WERI-Rb-1 (cell line): Measurements from ENCODE around the gene ADAM15.

Source experiments
- DNase-seq: peaks from one replicate; pipeline ENCODE4 v3.0.0-alpha.2; 2020
- H3K27ac ChIP-seq: fragments of 250-450 bp; sonication (Bioruptor Pico); 2 replicates; pipeline ENCODE4 v1.5.1; 2020; ENCODE audit warnings: mild to moderate bottlenecking, moderate library complexity
- H3K27me3 ChIP-seq: fragments of 250-450 bp; sonication (Bioruptor Pico); 2 replicates; pipeline ENCODE4 v1.5.1; 2021; ENCODE audit warnings: mild to moderate bottlenecking, low read depth, moderate library complexity; ENCODE audit not compliant: insufficient read depth, severe bottlenecking
- H3K36me3 ChIP-seq: fragments of 250-450 bp; sonication (Bioruptor Pico); 2 replicates; pipeline ENCODE4 v1.5.1; 2020; ENCODE audit warnings: mild to moderate bottlenecking, moderate library complexity
- H3K4me3 ChIP-seq: 2 replicates; pipeline ENCODE4 v1.5.1; 2011; ENCODE audit warnings: low read depth, mild to moderate bottlenecking, control low read depth, low read length
- H3K9me3 ChIP-seq: fragments of 250-450 bp; sonication (Bioruptor Pico); 2 replicates; pipeline ENCODE4 v1.5.1; 2021; ENCODE audit warnings: mild to moderate bottlenecking, moderate library complexity; ENCODE audit not compliant: severe bottlenecking
- CTCF ChIP-seq: IDR thresholded peaks from 2 replicates; pipeline ENCODE4 v1.5.1; 2011; ENCODE audit warnings: low read depth, mild to moderate bottlenecking, control low read depth, inconsistent platforms, low read length

Gene ADAM15

GRCh38 chr1:155003227-155003765 is 47.8 kb upstream of the ADAM15 start:
- H3K27ac ChIP-seq = peak overlapping the region; percentile 75

GRCh38 chr1:155003766-155004351 is 47.3 kb upstream of the ADAM15 start:
- Histone ChIP-seq H3K27ac (peak overlapping the region; percentile 75), H3K27me3 (no peaks in the 10 kb centered on the region), H3K36me3 (peaks cover 17% of the 10 kb centered on the region), H3K9me3 (no peaks in the 10 kb centered on the region), H3K4me3 (peak overlapping the region; percentile 73)
- TF ChIP-seq CTCF = no peak
- peak; percentile 92 for DNase-seq

More at GRCh38 chr1:155003227-155003765, 47.8 kb upstream of the ADAM15 start:
- DNase-seq = peak; percentile 77
- TF ChIP-seq CTCF = no peak
- Histone ChIP-seq H3K9me3 (no peaks in the 10 kb centered on the region), H3K36me3 (peaks cover 17% of the 10 kb centered on the region), H3K4me3 (peak overlapping the region; percentile 73), H3K27me3 (no peaks in the 10 kb centered on the region)

GRCh38 chr1:155004352-155005075 is 46.6 kb upstream of the ADAM15 start:
- peak overlapping the region; percentile 73 for H3K4me3 ChIP-seq
- no peak for TF ChIP-seq CTCF
- H3K9me3 ChIP-seq = no peaks in the 10 kb centered on the region
- no peaks in the 10 kb centered on the region for H3K27me3 ChIP-seq
- H3K27ac ChIP-seq = peak overlapping the region; percentile 75
- H3K36me3 ChIP-seq = peaks cover 17% of the 10 kb centered on the region
- peak; percentile 36 for DNase-seq

- DNase-seq = no peak
- H3K36me3 ChIP-seq = peaks cover 17% of the 10 kb centered on the region
- no peak overlapping the region for H3K4me3 ChIP-seq
- TF ChIP-seq CTCF = no peak
- H3K27ac ChIP-seq = peak overlapping the region; percentile 75
- H3K9me3 ChIP-seq = no peaks in the 10 kb centered on the region
- H3K27me3 ChIP-seq = no peaks in the 10 kb centered on the region
These were observed 45.8 kb upstream of the ADAM15 start for GRCh38 chr1:155005076-155006011.

- TF ChIP-seq CTCF = no peak
- H3K9me3 ChIP-seq = no peaks in the 10 kb centered on the region
- peak; percentile 51 for DNase-seq
- H3K27ac ChIP-seq = no peak overlapping the region
- no peak overlapping the region for H3K4me3 ChIP-seq
- no peaks in the 10 kb centered on the region for H3K27me3 ChIP-seq
- peaks cover 17% of the 10 kb centered on the region for H3K36me3 ChIP-seq
These were observed 44.5 kb upstream of the ADAM15 start for GRCh38 chr1:155006601-155007101.
